SK-N-SH treated with all-trans-retinoic acid at 6 μM for 48 hours (cell line): ENCODE data around the gene GSTT2B.
"Not testable (repeated sequence)": the region's sequence is repeated elsewhere in the genome, so short reads cannot be mapped to it uniquely, and the experiment has no call there.

Source experiments
- BACH2 ChIP-seq: fragments of 250-450 bp; sonication (Bioruptor Pico); IDR thresholded peaks from 2 replicates; pipeline ENCODE4 v1.9.0; 2021; ENCODE audit warnings: mild to moderate bottlenecking, borderline replicate concordance
- PPARA ChIP-seq: fragments of 250-450 bp; sonication (Bioruptor Pico); IDR thresholded peaks from 2 replicates; pipeline ENCODE4 v1.5.0; 2020; ENCODE audit warnings: mild to moderate bottlenecking, borderline replicate concordance
- RARB ChIP-seq: fragments of 250-450 bp; sonication (Bioruptor Pico); IDR thresholded peaks from 2 replicates; pipeline ENCODE4 v1.8.0; 2021; ENCODE audit warnings: mild to moderate bottlenecking, moderate library complexity
- SNAI2 ChIP-seq: fragments of 250-450 bp; sonication (Bioruptor Pico); IDR thresholded peaks from 2 replicates; pipeline ENCODE4 v1.5.0; 2020; ENCODE audit warnings: mild to moderate bottlenecking, moderate library complexity
- TOX ChIP-seq: fragments of 250-450 bp; sonication (Bioruptor Pico); IDR thresholded peaks from 2 replicates; pipeline ENCODE4 v1.8.0; 2021; ENCODE audit warnings: mild to moderate bottlenecking, moderate library complexity, borderline replicate concordance
- TSHZ2 ChIP-seq: fragments of 250-450 bp; sonication (Bioruptor Pico); IDR thresholded peaks from 2 replicates; pipeline ENCODE4 v1.5.0; 2020; ENCODE audit warnings: mild to moderate bottlenecking, moderate library complexity
- ZC3H10 ChIP-seq: fragments of 250-450 bp; sonication (Bioruptor Pico); IDR thresholded peaks from 2 replicates; pipeline ENCODE4 v1.5.1; 2021; ENCODE audit warnings: mild to moderate bottlenecking, moderate library complexity
- ZNF565 ChIP-seq: fragments of 450-650 bp; formaldehyde crosslinking; conservative IDR thresholded peaks from 2 replicates; pipeline ENCODE4 v1.5.0; 2020; ENCODE audit warnings: low read depth, mild to moderate bottlenecking, moderate library complexity
- ZNF70 ChIP-seq: fragments of 450-650 bp; formaldehyde crosslinking; IDR thresholded peaks from 2 replicates; pipeline ENCODE4 v1.5.0; 2020; ENCODE audit warnings: mild to moderate bottlenecking, moderate library complexity
- TF ChIP-seq, protein P1 (sequence below): fragments of 250-450 bp; sonication (Bioruptor Pico); IDR thresholded peaks from 2 replicates; pipeline ENCODE4 v1.5.1; 2020; ENCODE audit warnings: low read depth, mild to moderate bottlenecking, moderate library complexity

DNA sequence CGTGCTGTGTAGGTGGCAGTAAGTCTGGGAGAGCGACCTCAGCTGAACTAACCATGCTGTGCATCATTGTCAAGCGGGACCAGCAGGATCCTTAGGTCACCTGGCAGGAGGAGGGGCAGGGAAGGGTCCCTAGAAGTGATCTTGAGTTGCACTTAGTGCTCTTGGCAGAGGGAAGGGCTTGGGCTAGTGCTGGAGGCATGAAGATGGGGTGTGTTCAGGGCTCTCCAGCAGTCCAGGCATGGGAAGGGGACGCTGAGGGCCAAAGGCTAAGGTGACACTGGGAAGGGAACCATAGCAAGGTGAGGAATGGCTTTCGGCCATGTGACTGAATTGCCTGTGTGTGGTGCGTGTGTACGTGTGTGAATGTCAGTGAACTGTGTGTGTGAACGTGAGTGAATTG, 25.1 kb upstream of the GSTT2B start:
- TF ChIP-seq SNAI2 (CRISPR knock-in tag); TOX (CRISPR knock-in tag); RARB (CRISPR knock-in tag); ZNF70 (CRISPR knock-in tag); TSHZ2; BACH2 (CRISPR knock-in tag); ZNF565 (CRISPR knock-in tag); ZC3H10 (CRISPR knock-in tag); PPARA: not testable (repeated sequence)
- TF ChIP-seq, protein P1, sequence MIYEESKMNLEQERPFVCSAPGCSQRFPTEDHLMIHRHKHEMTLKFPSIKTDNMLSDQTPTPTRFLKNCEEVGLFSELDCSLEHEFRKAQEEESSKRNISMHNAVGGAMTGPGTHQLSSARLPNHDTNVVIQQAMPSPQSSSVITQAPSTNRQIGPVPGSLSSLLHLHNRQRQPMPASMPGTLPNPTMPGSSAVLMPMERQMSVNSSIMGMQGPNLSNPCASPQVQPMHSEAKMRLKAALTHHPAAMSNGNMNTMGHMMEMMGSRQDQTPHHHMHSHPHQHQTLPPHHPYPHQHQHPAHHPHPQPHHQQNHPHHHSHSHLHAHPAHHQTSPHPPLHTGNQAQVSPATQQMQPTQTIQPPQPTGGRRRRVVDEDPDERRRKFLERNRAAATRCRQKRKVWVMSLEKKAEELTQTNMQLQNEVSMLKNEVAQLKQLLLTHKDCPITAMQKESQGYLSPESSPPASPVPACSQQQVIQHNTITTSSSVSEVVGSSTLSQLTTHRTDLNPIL (CRISPR knock-in tag) = not testable (repeated sequence)
